Endothelial cell of umbilical vein (primary cell): ENCODE data around the gene ZNF99. TPM values are rescaled to one million over a fixed set of nuclear protein-coding genes. Genes with fewer than 3 reads are reported as not detected.

Source experiments
- BruUV-seq: library from RNA; stranded (reverse); fragments of 400-500 nt; replicated peaks from 2 replicates; lab custom pipeline; 2021; lab: Mats Ljungman, UMichigan
- CTCF ChIA-PET: fragments of 300-600, 350-600 bp; sonication (Branson Sonifier 250); formaldehyde crosslinking; loops from one replicate; lab custom pipeline; 2021; ENCODE audit warnings: antibody characterized with exemption, inconsistent platforms; lab: Charles Lee
- POLR2A ChIA-PET: fragments of 300-600, 350-600 bp; sonication (Branson Sonifier 250); formaldehyde crosslinking; loops from one replicate; lab custom pipeline; 2021; ENCODE audit warnings: antibody characterized with exemption, inconsistent platforms; lab: Charles Lee
- DNase-seq: peaks from one replicate; pipeline ENCODE4 v3.0.0-alpha.2; 2011; ENCODE audit warnings: low read depth, low spot score
- FAIRE-seq: peaks from 2 replicates; lab custom pipeline; 2011; peaks lifted over from hg19 to GRCh38; lab: Jason Lieb, UNC
- H2AFZ ChIP-seq: 2 replicates; pipeline ENCODE4 v1.6.0; 2012; ENCODE audit warnings: low read depth, low read length, control low read depth, inconsistent platforms
- H3K27ac ChIP-seq: 2 replicates; pipeline ENCODE4 v1.5.1; 2011; ENCODE audit warnings: low read depth, mild to moderate bottlenecking, control low read depth, low read length, moderate library complexity; ENCODE audit not compliant: insufficient read depth
- H3K27me3 ChIP-seq, 2 experiments: 2 replicates each; pipeline versions ENCODE4 v1.6.0 to v1.6.1; 2011; ENCODE audit warnings: low read length in 2 of 2, mixed read lengths in 1 of 2; ENCODE audit not compliant: control insufficient read depth in 2 of 2, insufficient read depth in 2 of 2
- H3K36me3 ChIP-seq, 2 experiments: 2 replicates in 1 of 2; 3 replicates in 1 of 2; pipeline ENCODE4 v1.5.1; 2011; ENCODE audit warnings: low read length in 2 of 2, mild to moderate bottlenecking in 1 of 2, moderate library complexity in 1 of 2; ENCODE audit not compliant: control insufficient read depth in 2 of 2, insufficient read depth in 2 of 2; ENCODE audit errors: extremely low read depth in 1 of 2
- H3K4me1 ChIP-seq: 3 replicates; pipeline ENCODE4 v1.5.1; 2011; ENCODE audit warnings: mild to moderate bottlenecking, low read length; ENCODE audit not compliant: control insufficient read depth, insufficient read depth; ENCODE audit errors: extremely low read depth
- H3K4me2 ChIP-seq: 2 replicates; pipeline ENCODE4 v1.6.1; 2011; ENCODE audit warnings: low read length, control low read depth, mixed read lengths; ENCODE audit not compliant: insufficient read depth
- H3K4me3 ChIP-seq, 3 experiments: fragments of 200-600 bp in 1 of 3; sonication (generic), shearing (Covaris generic) in 1 of 3; replicated peaks in 1 of 3; 2 replicates each; pipeline ENCODE4 v1.5.1; 2011 to 2016; ENCODE audit warnings: control low read depth in 3 of 3, low read length in 3 of 3, mild to moderate bottlenecking in 2 of 3, inconsistent platforms in 1 of 3, low read depth in 1 of 3, moderate library complexity in 1 of 3; ENCODE audit not compliant: insufficient read depth in 1 of 3
- H3K79me2 ChIP-seq: 2 replicates; pipeline ENCODE4 v1.6.0; 2012; ENCODE audit warnings: low read length, inconsistent platforms; ENCODE audit not compliant: control insufficient read depth, insufficient read depth
- H3K9ac ChIP-seq: replicated peaks from 2 replicates; pipeline ENCODE3; 2011; ENCODE audit warnings: low read length, control low read depth; ENCODE audit not compliant: insufficient read depth; ENCODE audit errors: extremely low read depth
- H3K9me1 ChIP-seq: replicated peaks from 3 replicates; pipeline ENCODE4 v1.6.0; 2011; ENCODE audit warnings: mild to moderate bottlenecking, low read length; ENCODE audit not compliant: control insufficient read depth, insufficient read depth; ENCODE audit errors: extremely low read depth
- H3K9me3 ChIP-seq: replicated peaks from 2 replicates; pipeline ENCODE4 v1.5.1; 2012; ENCODE audit warnings: low read length, inconsistent platforms; ENCODE audit not compliant: control insufficient read depth, insufficient read depth
- H4K20me1 ChIP-seq: replicated peaks from 2 replicates; pipeline ENCODE3; 2011; ENCODE audit warnings: mild to moderate bottlenecking, low read length; ENCODE audit not compliant: control insufficient read depth, insufficient read depth; ENCODE audit errors: extremely low read depth
- EZH2 ChIP-seq: IDR thresholded peaks from 2 replicates; pipeline ENCODE4 v1.6.1; 2012; ENCODE audit warnings: borderline replicate concordance, low read depth, mild to moderate bottlenecking, moderate library complexity, low read length, inconsistent platforms; ENCODE audit not compliant: severe bottlenecking
- FOS ChIP-seq: IDR thresholded peaks from 2 replicates; pipeline ENCODE4 v1.6.1; 2011; ENCODE audit warnings: mild to moderate bottlenecking, low read length, moderate library complexity, borderline replicate concordance; ENCODE audit not compliant: insufficient read depth
- JUN ChIP-seq: IDR thresholded peaks from 2 replicates; pipeline ENCODE4 v1.6.1; 2011; ENCODE audit warnings: borderline replicate concordance, low read depth; ENCODE audit not compliant: insufficient read length, insufficient read depth
- MYC ChIP-seq: IDR thresholded peaks from one replicate; pipeline ENCODE4 v1.6.1; 2011; ENCODE audit warnings: mild to moderate bottlenecking, low read depth, low read length
- POLR2A ChIP-seq: IDR thresholded peaks from 2 replicates; pipeline ENCODE4 v1.6.1; 2012; ENCODE audit warnings: low read depth, mild to moderate bottlenecking, control low read depth, low read length
- POLR2AphosphoS5 ChIP-seq: IDR thresholded peaks from 2 replicates; pipeline ENCODE4 v1.6.1; 2012; ENCODE audit warnings: low read depth, mild to moderate bottlenecking, control low read depth, low read length, moderate library complexity; ENCODE audit not compliant: insufficient read depth
- dilution Hi-C: fragments of 300-500 bp; cut with MboI; formaldehyde crosslinking; loops from one replicate; pipeline ENCODE4 v1.15.0; 2019; ENCODE audit warnings: low sequenced_read_pairs; ENCODE audit not compliant: extremely low pct_ligation_motif_present
- intact Hi-C: fragments of 100-400 bp; cut with micrococcal nuclease; formaldehyde crosslinking; loops from one replicate; pipeline ENCODE4 v1.10.0; 2022
- polyA plus RNA-seq, 4 experiments: library from polyadenylated mRNA; depleted of rRNA in 3 of 4; stranded (reverse) in 3 of 4; unstranded in 1 of 4; fragments of >200 nt; gene quantifications; 2 replicates each; pipeline versions ENCODE4 v1.2.1 to v1.2.3, GENCODE V29; 2011 to 2012; ENCODE audit warnings: missing spikeins in 1 of 4
- total RNA-seq: library from RNA; stranded (reverse); gene quantifications from 2 replicates; pipeline ENCODE4 v1.2.3, GENCODE V29; 2021
- TF ChIP-seq, protein P1 (sequence below), 2 donors: IDR thresholded peaks; 1 replicate in 1 of 2; 2 replicates in 1 of 2; pipeline ENCODE4 v1.5.1; 2011; ENCODE audit warnings: low read length in 2 of 2, mild to moderate bottlenecking in 2 of 2, moderate library complexity in 2 of 2, control low read depth in 1 of 2, inconsistent platforms in 1 of 2, low read depth in 1 of 2; ENCODE audit not compliant: insufficient read depth in 1 of 2; ENCODE audit errors: extremely low read depth in 1 of 2
- TF ChIP-seq, protein P2 (sequence below): IDR thresholded peaks from 2 replicates; pipeline ENCODE4 v1.6.1; 2011; ENCODE audit not compliant: insufficient read depth, insufficient read length

ZNF99 gene
- total and polyA plus RNA-seq, 2 donors (not counting 3 experiments of a cell fraction or from before 2014, with no cell fraction given): not detected

DNA sequence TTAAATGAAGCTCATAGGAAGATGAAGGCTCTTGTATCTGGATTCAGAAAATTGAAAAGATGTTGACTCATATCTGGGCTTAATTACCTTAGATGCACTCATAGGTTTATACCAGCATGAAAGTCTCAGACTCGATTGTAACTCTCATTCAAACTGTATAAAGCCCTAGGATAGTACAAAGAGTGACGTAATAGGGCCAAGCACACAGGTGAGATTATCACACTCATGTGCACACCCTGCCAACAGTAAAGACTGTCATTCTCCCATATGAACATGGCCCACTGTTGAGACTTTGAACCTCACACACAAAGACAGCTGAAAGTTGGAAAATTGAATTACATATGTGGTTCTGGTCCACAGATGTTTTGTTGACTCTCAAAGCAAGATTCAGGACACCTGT lies 30.2 kb upstream of the ZNF99 start:
- Histone ChIP-seq H3K27me3 (no peaks in the 10 kb centered on the region), H3K9me1 (no peaks in the 10 kb centered on the region), H2AFZ (no peak overlapping the region), H3K4me2 (no peak overlapping the region), H3K27ac (no peak overlapping the region), H3K9ac (no peak overlapping the region), H4K20me1 (no peaks in the 10 kb centered on the region), H3K4me1 (no peaks in the 10 kb centered on the region), H3K36me3 (no peaks in the 10 kb centered on the region), H3K9me3 (peaks cover 4% of the 10 kb centered on the region), H3K79me2 (no peaks in the 10 kb centered on the region), H3K4me3 (no peak overlapping the region)
- dilution Hi-C loops: no loop called here
- POLR2A ChIA-PET: no interaction called here
- intact Hi-C loops: no loop called here
- FAIRE-seq (no peak), DNase-seq (no peak)
- BruUV-seq: no TSS peak
- CTCF ChIA-PET: no interaction called here
- TF ChIP-seq POLR2A: no peak
- TF ChIP-seq, protein P1, sequence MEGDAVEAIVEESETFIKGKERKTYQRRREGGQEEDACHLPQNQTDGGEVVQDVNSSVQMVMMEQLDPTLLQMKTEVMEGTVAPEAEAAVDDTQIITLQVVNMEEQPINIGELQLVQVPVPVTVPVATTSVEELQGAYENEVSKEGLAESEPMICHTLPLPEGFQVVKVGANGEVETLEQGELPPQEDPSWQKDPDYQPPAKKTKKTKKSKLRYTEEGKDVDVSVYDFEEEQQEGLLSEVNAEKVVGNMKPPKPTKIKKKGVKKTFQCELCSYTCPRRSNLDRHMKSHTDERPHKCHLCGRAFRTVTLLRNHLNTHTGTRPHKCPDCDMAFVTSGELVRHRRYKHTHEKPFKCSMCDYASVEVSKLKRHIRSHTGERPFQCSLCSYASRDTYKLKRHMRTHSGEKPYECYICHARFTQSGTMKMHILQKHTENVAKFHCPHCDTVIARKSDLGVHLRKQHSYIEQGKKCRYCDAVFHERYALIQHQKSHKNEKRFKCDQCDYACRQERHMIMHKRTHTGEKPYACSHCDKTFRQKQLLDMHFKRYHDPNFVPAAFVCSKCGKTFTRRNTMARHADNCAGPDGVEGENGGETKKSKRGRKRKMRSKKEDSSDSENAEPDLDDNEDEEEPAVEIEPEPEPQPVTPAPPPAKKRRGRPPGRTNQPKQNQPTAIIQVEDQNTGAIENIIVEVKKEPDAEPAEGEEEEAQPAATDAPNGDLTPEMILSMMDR (IDR thresholded peaks at IDR 0.05; ENCODE audit: extremely low read depth in 1 of 2, insufficient read depth in 1 of 2, low read depth in 1 of 2, low read length in 2 of 2): no peak
- TF ChIP-seq EZH2: no peak
- no peak for TF ChIP-seq POLR2AphosphoS5
- TF ChIP-seq MYC: no peak
- TF ChIP-seq, protein P2, sequence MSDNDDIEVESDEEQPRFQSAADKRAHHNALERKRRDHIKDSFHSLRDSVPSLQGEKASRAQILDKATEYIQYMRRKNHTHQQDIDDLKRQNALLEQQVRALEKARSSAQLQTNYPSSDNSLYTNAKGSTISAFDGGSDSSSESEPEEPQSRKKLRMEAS: no peak
- no peak for TF ChIP-seq FOS
- TF ChIP-seq JUN: no peak
